Measurements from ENCODE around the gene STMND1. TPM values are rescaled to one million over a fixed set of nuclear protein-coding genes. Genes with fewer than 3 reads are reported as not detected.
A peak's percentile ranks its signal among the peaks of the same experiment; 100 is the strongest.

STMND1 gene
- total RNA-seq, 2 donors from 2014 or later = 0.26 TPM; not detected in 1

GRCh38 chr6:17100806-17101205 is 1.0 kb upstream of the STMND1 start:
- H3K36me3 ChIP-seq (replicated peaks in 1 of 2; ENCODE audit: insufficient read depth in 1 of 2, low read depth in 2 of 2) = no peaks in the 10 kb centered on the region
- H3K27me3 ChIP-seq = no peaks in the 10 kb centered on the region
- WGBS, 2 donors = 48 to 50% methylated on average over 1 of the region's 1 CpG
- DNase-seq (no peak), ATAC-seq (no peak)
- intact Hi-C loops (cut with DNase I) = no loop called here
- peaks cover 59% of the 10 kb centered on the region for H3K4me1 ChIP-seq
- H3K9me3 ChIP-seq = no peaks in the 10 kb centered on the region
- peak overlapping the region in 2 of 4 donors; percentile 72 to 88 for H3K27ac ChIP-seq
- TF ChIP-seq POLR2A (IDR thresholded peaks at IDR 0.05) = no peak
- TF ChIP-seq, protein P1, sequence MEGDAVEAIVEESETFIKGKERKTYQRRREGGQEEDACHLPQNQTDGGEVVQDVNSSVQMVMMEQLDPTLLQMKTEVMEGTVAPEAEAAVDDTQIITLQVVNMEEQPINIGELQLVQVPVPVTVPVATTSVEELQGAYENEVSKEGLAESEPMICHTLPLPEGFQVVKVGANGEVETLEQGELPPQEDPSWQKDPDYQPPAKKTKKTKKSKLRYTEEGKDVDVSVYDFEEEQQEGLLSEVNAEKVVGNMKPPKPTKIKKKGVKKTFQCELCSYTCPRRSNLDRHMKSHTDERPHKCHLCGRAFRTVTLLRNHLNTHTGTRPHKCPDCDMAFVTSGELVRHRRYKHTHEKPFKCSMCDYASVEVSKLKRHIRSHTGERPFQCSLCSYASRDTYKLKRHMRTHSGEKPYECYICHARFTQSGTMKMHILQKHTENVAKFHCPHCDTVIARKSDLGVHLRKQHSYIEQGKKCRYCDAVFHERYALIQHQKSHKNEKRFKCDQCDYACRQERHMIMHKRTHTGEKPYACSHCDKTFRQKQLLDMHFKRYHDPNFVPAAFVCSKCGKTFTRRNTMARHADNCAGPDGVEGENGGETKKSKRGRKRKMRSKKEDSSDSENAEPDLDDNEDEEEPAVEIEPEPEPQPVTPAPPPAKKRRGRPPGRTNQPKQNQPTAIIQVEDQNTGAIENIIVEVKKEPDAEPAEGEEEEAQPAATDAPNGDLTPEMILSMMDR (IDR thresholded peaks at IDR 0.05) = no peak
- no peak overlapping the region for H3K4me3 ChIP-seq

GRCh38 chr6:17102258-17102870 is 514 bp downstream of the STMND1 start:
- Histone ChIP-seq H3K27me3 (no peaks in the 10 kb centered on the region), H3K36me3 (replicated peaks in 1 of 2; ENCODE audit: insufficient read depth in 1 of 2, low read depth in 2 of 2) (no peaks in the 10 kb centered on the region), H3K9me3 (no peaks in the 10 kb centered on the region), H3K4me3 (peak overlapping the region; percentile 17 to 36), H3K27ac (peak overlapping the region; percentile 20 to 88 (median 78)), H3K4me1 (peaks cover 43% of the 10 kb centered on the region)
- ATAC-seq (peak; percentile 36), DNase-seq (peak in 2 of 4 donors; percentile 18 to 31)
- intact Hi-C loops (cut with DNase I) = no loop called here
- WGBS, 2 donors = 14 to 15% methylated on average over 23 of the region's 23 CpGs
- TF ChIP-seq POLR2A (IDR thresholded peaks at IDR 0.05) = peak in 1 of 3 donors; percentile 8
- TF ChIP-seq, protein P1 (IDR thresholded peaks at IDR 0.05) = no peak

DNA sequence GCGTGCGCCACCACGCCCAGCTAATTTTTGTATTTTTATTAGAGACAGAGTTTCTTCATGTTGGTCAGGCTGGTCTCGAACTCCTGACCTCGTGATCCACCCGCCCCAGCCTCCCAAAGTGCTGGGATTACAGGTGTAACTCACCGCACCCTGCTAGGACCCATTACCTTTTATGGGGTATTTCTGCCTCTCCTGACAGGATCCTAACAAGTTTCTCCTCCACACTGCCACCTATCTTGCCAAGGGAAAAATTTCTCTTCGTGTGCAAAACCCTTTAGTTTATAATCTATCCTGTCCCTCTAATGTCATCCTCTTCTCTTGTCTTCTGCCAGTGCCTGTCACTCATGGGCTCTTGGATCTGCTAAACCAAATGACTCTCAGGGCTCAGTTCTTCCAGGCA is 1.9 kb downstream of the STMND1 start:
- Histone ChIP-seq H3K9me3 (no peaks in the 10 kb centered on the region), H3K36me3 (replicated peaks in 1 of 2; ENCODE audit: insufficient read depth in 1 of 2, low read depth in 2 of 2) (no peaks in the 10 kb centered on the region), H3K4me3 (no peak overlapping the region), H3K27ac (no peak overlapping the region), H3K27me3 (no peaks in the 10 kb centered on the region), H3K4me1 (peaks cover 32% of the 10 kb centered on the region)
- intact Hi-C loops (cut with DNase I) = no loop called here
- TF ChIP-seq, protein P1 (IDR thresholded peaks at IDR 0.05) = peak in 3 of 7 experiments; percentile 10 to 23 (median 20)
- no peak for TF ChIP-seq POLR2A (IDR thresholded peaks at IDR 0.05)
- 81 to 86% methylated on average over 6 to 8 of the region's 8 CpGs for WGBS, 2 donors
- ATAC-seq (no peak), DNase-seq (no peak)

GRCh38 chr6:17107863-17108262 is 6.0 kb downstream of the STMND1 start:
- Histone ChIP-seq H3K9me3 (no peaks in the 10 kb centered on the region), H3K4me1 (peaks cover 5% of the 10 kb centered on the region), H3K36me3 (replicated peaks in 1 of 2; ENCODE audit: insufficient read depth in 1 of 2, low read depth in 2 of 2) (no peaks in the 10 kb centered on the region), H3K27ac (no peak overlapping the region), H3K27me3 (no peaks in the 10 kb centered on the region), H3K4me3 (no peak overlapping the region)
- no peak for DNase-seq
- no peak for ATAC-seq
- TF ChIP-seq POLR2A (IDR thresholded peaks at IDR 0.05) = no peak
- TF ChIP-seq, protein P1 (IDR thresholded peaks at IDR 0.05) = no peak
- intact Hi-C loops (cut with DNase I) = no loop called here
